Endothelial cell (in vitro differentiated cells): Measurements from ENCODE around the gene DDX11. TPM values are rescaled to one million over a fixed set of nuclear protein-coding genes. Genes with fewer than 3 reads are reported as not detected.
A peak's percentile ranks its signal among the peaks of the same experiment; 100 is the strongest.
"Not testable (repeated sequence)": the region's sequence is repeated elsewhere in the genome, so short reads cannot be mapped to it uniquely, and the experiment has no call there.

Experiments
- DNase-seq: peaks from one replicate; pipeline ENCODE4 v3.0.0; 2021; ENCODE audit warnings: low spot score
- H3K27ac Mint-ChIP-seq: one replicate; pipeline ENCODE4 v1.8.0; 2021; ENCODE audit warnings: mixed read lengths, inconsistent platforms; ENCODE audit not compliant: unreplicated experiment
- H3K27me3 Mint-ChIP-seq: one replicate; pipeline ENCODE4 v1.8.0; 2021; ENCODE audit warnings: mild to moderate bottlenecking, moderate library complexity, mixed read lengths, inconsistent platforms; ENCODE audit not compliant: unreplicated experiment
- H3K36me3 Mint-ChIP-seq: one replicate; pipeline ENCODE4 v1.8.0; 2021; ENCODE audit warnings: mild to moderate bottlenecking, low read depth, mixed read lengths, inconsistent platforms; ENCODE audit not compliant: unreplicated experiment
- H3K4me1 Mint-ChIP-seq: one replicate; pipeline ENCODE4 v1.8.0; 2021; ENCODE audit warnings: mild to moderate bottlenecking, mixed read lengths, inconsistent platforms; ENCODE audit not compliant: unreplicated experiment
- H3K4me3 Mint-ChIP-seq: one replicate; pipeline ENCODE4 v1.8.0; 2021; ENCODE audit warnings: mild to moderate bottlenecking, mixed read lengths, inconsistent platforms; ENCODE audit not compliant: unreplicated experiment
- H3K9me3 Mint-ChIP-seq: one replicate; pipeline ENCODE4 v1.8.0; 2021; ENCODE audit warnings: mixed read lengths, inconsistent platforms; ENCODE audit not compliant: unreplicated experiment
- total RNA-seq: library from RNA; stranded (reverse); fragmentation: NEBNext Ultra II Directional; extraction: Animal tissue kit (Norgen Biotek cat#: 25700); gene quantifications from one replicate; pipeline ENCODE4 v1.2.1, GENCODE V29; 2021; ENCODE audit not compliant: unreplicated experiment
- TF ChIP-seq, protein P1 (sequence below): fragments of 200-600 bp; sonication (generic); IDR thresholded peaks from one replicate; pipeline ENCODE4 v1.5.0; 2021; ENCODE audit warnings: antibody characterized with exemption; ENCODE audit not compliant: unreplicated experiment

The DDX11 gene
- total RNA-seq, 1 donor from 2014 or later: 40.2 TPM

DNA sequence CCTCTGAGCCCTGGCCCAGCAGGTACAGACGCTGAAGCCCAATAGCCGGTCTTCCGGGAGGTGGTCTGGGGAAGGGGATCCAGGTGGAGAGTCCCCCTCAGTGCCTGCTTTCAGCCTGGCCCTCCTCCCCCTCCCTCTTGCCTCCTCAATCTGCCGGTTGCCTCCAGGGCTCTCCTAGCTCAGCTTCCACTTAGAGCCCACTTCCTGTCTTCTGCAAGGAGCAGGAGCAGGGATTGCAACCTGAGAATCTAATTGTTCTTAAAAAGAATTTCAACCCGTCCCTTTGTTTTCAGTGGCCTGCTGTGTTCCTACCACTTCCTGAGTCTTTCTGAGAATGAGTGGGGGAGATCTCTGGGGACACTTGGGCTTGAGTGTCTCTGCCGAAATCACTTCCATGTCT, 6.6 kb downstream of the DDX11 start:
- DNase-seq: peak; percentile 36
- H3K27me3 Mint-ChIP-seq, H3K36me3 Mint-ChIP-seq, H3K9me3 Mint-ChIP-seq: not testable (repeated sequence)
- H3K4me1 Mint-ChIP-seq: peaks cover 26% of the 10 kb centered on the region
- H3K27ac Mint-ChIP-seq: peak overlapping the region; percentile 67
- peak overlapping the region; percentile 83 for H3K4me3 Mint-ChIP-seq

- not testable (repeated sequence) for H3K36me3 Mint-ChIP-seq, DNase-seq, H3K9me3 Mint-ChIP-seq, H3K27me3 Mint-ChIP-seq, H3K4me3 Mint-ChIP-seq
- Mint-ChIP-seq H3K4me1 (peaks cover 26% of the 10 kb centered on the region), H3K27ac (peak overlapping the region; percentile 0)
These were observed 7.6 kb downstream of the DDX11 start for GRCh38 chr12:31081274-31081673.

GRCh38 chr12:31084241-31084640, 10.6 kb downstream of the DDX11 start:
- not testable (repeated sequence) for H3K27me3 Mint-ChIP-seq, H3K27ac Mint-ChIP-seq, H3K9me3 Mint-ChIP-seq, H3K36me3 Mint-ChIP-seq, DNase-seq
- Mint-ChIP-seq H3K4me3 (peak overlapping the region; percentile 44), H3K4me1 (peaks cover 21% of the 10 kb centered on the region)

GRCh38 chr12:31086032-31086431, 12.4 kb downstream of the DDX11 start:
- DNase-seq, H3K36me3 Mint-ChIP-seq, H3K4me3 Mint-ChIP-seq, H3K27ac Mint-ChIP-seq, H3K9me3 Mint-ChIP-seq, H3K27me3 Mint-ChIP-seq: not testable (repeated sequence)
- H3K4me1 Mint-ChIP-seq: peaks cover 12% of the 10 kb centered on the region

DNA sequence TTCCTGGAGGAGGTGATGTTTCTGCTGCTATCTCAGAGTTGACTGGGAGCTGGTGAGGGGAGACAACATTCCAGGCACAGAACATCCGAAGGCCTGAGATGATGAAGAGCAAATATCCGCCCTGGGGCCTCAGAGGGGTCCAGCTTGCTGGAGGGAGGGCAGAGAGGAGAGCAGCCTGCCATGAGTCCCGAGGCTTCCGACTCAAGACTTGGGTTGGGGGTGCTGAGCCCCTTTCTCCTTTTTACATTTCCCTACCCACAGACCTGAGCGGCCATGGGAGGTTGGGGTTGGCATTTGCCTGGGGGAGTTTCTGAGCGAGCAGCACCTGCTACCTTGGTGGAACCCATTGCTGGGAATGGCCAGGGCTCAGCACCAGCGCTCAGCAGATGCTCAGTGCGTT, 13.8 kb downstream of the DDX11 start:
- H3K36me3 Mint-ChIP-seq, H3K9me3 Mint-ChIP-seq, H3K4me3 Mint-ChIP-seq, H3K27me3 Mint-ChIP-seq, DNase-seq, H3K27ac Mint-ChIP-seq, H3K4me1 Mint-ChIP-seq: not testable (repeated sequence)

DNA sequence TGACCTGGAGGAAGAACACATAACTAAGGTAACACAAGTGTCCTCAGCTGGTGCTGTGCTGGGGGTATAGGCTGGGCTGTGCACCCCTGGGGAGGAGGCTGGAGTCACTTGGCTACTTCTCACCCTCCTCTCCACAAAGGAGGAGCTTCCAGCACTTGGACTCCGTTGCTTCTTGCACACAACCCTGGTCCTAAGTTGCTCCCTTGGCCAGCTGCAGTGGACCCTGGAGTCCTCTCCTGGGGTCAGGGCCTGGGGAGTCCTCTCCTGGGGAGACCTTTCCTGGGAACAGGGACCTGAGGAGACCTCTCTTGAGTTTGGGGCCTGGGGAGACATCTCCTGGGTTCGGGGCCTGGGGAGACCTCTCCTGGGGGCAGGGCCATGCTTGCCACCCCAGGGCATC, 14.3 kb downstream of the DDX11 start:
- not testable (repeated sequence) for DNase-seq, H3K27ac Mint-ChIP-seq, H3K9me3 Mint-ChIP-seq, H3K4me1 Mint-ChIP-seq, H3K36me3 Mint-ChIP-seq, H3K27me3 Mint-ChIP-seq, H3K4me3 Mint-ChIP-seq

DNA sequence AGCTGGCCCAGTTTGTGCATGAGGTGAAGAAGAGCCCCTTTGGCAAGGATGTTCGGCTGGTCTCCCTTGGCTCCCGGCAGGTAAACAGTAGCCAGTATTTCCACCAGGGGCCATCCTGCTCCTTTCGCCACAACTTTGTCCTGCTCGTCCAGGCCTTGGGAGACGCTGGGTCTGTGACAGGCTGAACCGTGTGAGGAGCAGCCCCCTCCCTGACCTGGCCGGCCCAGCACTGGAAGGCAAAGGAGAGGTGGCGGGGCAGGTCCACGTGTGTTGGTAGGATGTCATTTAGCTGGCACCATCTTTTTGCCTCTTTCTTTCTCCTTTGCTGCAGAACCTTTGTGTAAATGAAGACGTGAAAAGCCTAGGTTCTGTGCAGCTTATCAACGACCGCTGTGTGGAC, 15.4 kb downstream of the DDX11 start:
- Mint-ChIP-seq H3K36me3 (peaks cover 3% of the 10 kb centered on the region), H3K9me3 (no peaks in the 10 kb centered on the region), H3K27me3 (peaks cover 5% of the 10 kb centered on the region), H3K4me3 (no peak overlapping the region), H3K27ac (no peak overlapping the region), H3K4me1 (peaks cover 2% of the 10 kb centered on the region)
- TF ChIP-seq, protein P1, sequence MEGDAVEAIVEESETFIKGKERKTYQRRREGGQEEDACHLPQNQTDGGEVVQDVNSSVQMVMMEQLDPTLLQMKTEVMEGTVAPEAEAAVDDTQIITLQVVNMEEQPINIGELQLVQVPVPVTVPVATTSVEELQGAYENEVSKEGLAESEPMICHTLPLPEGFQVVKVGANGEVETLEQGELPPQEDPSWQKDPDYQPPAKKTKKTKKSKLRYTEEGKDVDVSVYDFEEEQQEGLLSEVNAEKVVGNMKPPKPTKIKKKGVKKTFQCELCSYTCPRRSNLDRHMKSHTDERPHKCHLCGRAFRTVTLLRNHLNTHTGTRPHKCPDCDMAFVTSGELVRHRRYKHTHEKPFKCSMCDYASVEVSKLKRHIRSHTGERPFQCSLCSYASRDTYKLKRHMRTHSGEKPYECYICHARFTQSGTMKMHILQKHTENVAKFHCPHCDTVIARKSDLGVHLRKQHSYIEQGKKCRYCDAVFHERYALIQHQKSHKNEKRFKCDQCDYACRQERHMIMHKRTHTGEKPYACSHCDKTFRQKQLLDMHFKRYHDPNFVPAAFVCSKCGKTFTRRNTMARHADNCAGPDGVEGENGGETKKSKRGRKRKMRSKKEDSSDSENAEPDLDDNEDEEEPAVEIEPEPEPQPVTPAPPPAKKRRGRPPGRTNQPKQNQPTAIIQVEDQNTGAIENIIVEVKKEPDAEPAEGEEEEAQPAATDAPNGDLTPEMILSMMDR: no peak
- DNase-seq: no peak

DNA sequence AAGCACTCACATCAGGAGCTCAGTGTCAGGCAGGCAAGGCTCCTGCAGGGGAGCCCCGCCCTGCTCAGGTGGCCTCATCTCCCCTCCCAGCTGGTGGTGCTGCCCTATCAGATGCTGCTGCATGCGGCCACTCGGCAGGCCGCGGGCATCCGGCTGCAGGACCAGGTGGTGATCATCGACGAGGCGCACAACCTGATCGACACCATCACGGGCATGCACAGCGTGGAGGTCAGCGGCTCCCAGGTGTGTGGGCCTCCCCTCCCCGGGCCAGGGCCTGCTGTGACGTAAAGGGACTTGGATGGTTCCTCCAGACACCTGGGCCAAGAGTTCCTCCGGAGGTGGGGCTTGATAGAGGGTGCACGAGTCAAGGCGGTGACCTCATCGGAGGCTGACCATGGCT, 18.0 kb downstream of the DDX11 start:
- not testable (repeated sequence) for H3K4me1 Mint-ChIP-seq, DNase-seq, H3K36me3 Mint-ChIP-seq, H3K27ac Mint-ChIP-seq, H3K4me3 Mint-ChIP-seq, H3K27me3 Mint-ChIP-seq, H3K9me3 Mint-ChIP-seq

- not testable (repeated sequence) for H3K36me3 Mint-ChIP-seq, H3K4me3 Mint-ChIP-seq, H3K27me3 Mint-ChIP-seq, H3K27ac Mint-ChIP-seq, DNase-seq, H3K9me3 Mint-ChIP-seq, H3K4me1 Mint-ChIP-seq
These were observed 19.1 kb downstream of the DDX11 start for GRCh38 chr12:31092718-31093117.

GRCh38 chr12:31095080-31095860, 21.6 kb downstream of the DDX11 start:
- not testable (repeated sequence) for H3K27me3 Mint-ChIP-seq, H3K4me3 Mint-ChIP-seq, H3K27ac Mint-ChIP-seq, DNase-seq, H3K4me1 Mint-ChIP-seq, H3K9me3 Mint-ChIP-seq, H3K36me3 Mint-ChIP-seq

GRCh38 chr12:31096251-31097065, 22.8 kb downstream of the DDX11 start:
- H3K27ac Mint-ChIP-seq, H3K27me3 Mint-ChIP-seq, H3K9me3 Mint-ChIP-seq, H3K4me3 Mint-ChIP-seq, H3K4me1 Mint-ChIP-seq, H3K36me3 Mint-ChIP-seq, DNase-seq: not testable (repeated sequence)
